K562 (cell line): ENCODE measurements around the gene NPEPPS. TPM values are rescaled to one million over a fixed set of nuclear protein-coding genes. Genes with fewer than 3 reads are reported as not detected.

Source experiments
- ARID2 ChIP-seq: fragments of 450-650 bp; IDR thresholded peaks from 2 replicates; pipeline ENCODE4 v1.6.1; 2017; ENCODE audit warnings: antibody characterized with exemption, mild to moderate bottlenecking
- BDP1 ChIP-seq: IDR thresholded peaks from 3 replicates; pipeline ENCODE4 v1.6.1; 2011; ENCODE audit not compliant: insufficient read length, insufficient read depth
- ERF ChIP-seq: fragments of 450-650 bp; formaldehyde crosslinking; IDR thresholded peaks from 2 replicates; pipeline ENCODE4 v1.4.0; 2020; ENCODE audit warnings: mild to moderate bottlenecking, mixed read lengths
- FOSL1 ChIP-seq: fragments of 200-800 bp; sonication (Bioruptor generic); conservative IDR thresholded peaks from 2 replicates; pipeline ENCODE4 v1.6.1; 2016; ENCODE audit warnings: missing genetic modification characterization, missing compliant biosample characterization
- HCFC1 ChIP-seq: IDR thresholded peaks from 2 replicates; pipeline ENCODE4 v1.6.1; 2012; ENCODE audit warnings: low read depth, low read length, improper control_type of control experiment
- HNRNPUL1 ChIP-seq: fragments of 200-400 bp; formaldehyde crosslinking; IDR thresholded peaks from 2 replicates; pipeline ENCODE4 v1.6.1; 2017; ENCODE audit warnings: low read length
- KDM4B ChIP-seq, 2 experiments: fragments of 450-650 bp in 1 of 2; sonication (generic) in 1 of 2; IDR thresholded peaks; 2 replicates each; pipeline ENCODE4 v1.6.1; 2016 to 2017; ENCODE audit warnings: borderline replicate concordance in 2 of 2, antibody characterized with exemption in 1 of 2, low read depth in 1 of 2, mild to moderate bottlenecking in 1 of 2
- KLF1 ChIP-seq: fragments of 450-650 bp; IDR thresholded peaks from 2 replicates; pipeline ENCODE4 v1.6.1; 2016; ENCODE audit warnings: missing genetic modification characterization, missing compliant biosample characterization
- KLF16 ChIP-seq: IDR thresholded peaks from 2 replicates; pipeline ENCODE4 v1.6.1; 2016; ENCODE audit warnings: antibody characterized with exemption
- POLR2A ChIP-seq: fragments of 450-650 bp; conservative IDR thresholded peaks from 2 replicates; pipeline ENCODE4 v1.6.1; 2016
- POLR3A ChIP-seq: IDR thresholded peaks from 2 replicates; pipeline ENCODE4 v1.6.1; 2011; ENCODE audit warnings: borderline replicate concordance, mild to moderate bottlenecking, moderate library complexity; ENCODE audit not compliant: insufficient read length, insufficient read depth; ENCODE audit errors: extremely low read depth
- RB1 ChIP-seq: fragments of 450-650 bp; IDR thresholded peaks from 2 replicates; pipeline ENCODE4 v1.6.1; 2017; ENCODE audit warnings: low read depth, mild to moderate bottlenecking
- SMC3 ChIP-seq: conservative IDR thresholded peaks from 2 replicates; pipeline ENCODE4 v1.6.1; 2011; ENCODE audit warnings: low read depth, low read length, improper control_type of control experiment; ENCODE audit not compliant: insufficient read depth
- SRSF3 ChIP-seq: fragments of 200-400 bp; formaldehyde crosslinking; IDR thresholded peaks from 2 replicates; pipeline ENCODE4 v1.6.1; 2016; ENCODE audit warnings: mild to moderate bottlenecking, low read length, moderate library complexity; ENCODE audit not compliant: insufficient read depth
- ZNF224 ChIP-seq: sonication (generic); formaldehyde crosslinking; IDR thresholded peaks from 2 replicates; pipeline ENCODE4 v1.8.0; 2022; ENCODE audit warnings: mild to moderate bottlenecking, missing genetic modification reagents
- ZNF561 ChIP-seq: fragments of 450-650 bp; formaldehyde crosslinking; conservative IDR thresholded peaks from 2 replicates; pipeline ENCODE4 v1.4.0; 2020; ENCODE audit warnings: mild to moderate bottlenecking, moderate library complexity
- ZNF75A ChIP-seq: fragments of 450-650 bp; formaldehyde crosslinking; IDR thresholded peaks from 2 replicates; pipeline ENCODE4 v1.4.0; 2020; ENCODE audit warnings: mild to moderate bottlenecking
- polyA plus RNA-seq, 8 experiments: library from polyadenylated mRNA; depleted of rRNA in 4 of 8; stranded (reverse) in 5 of 8; unstranded in 3 of 8; fragments of >200 nt; fragmentation: Nextera tagmentation in 2 of 8; fragmentation: Illumina TruSeq in 1 of 8; extraction: Ambion mirVana in 2 of 8; extraction: Trizol in 1 of 8; gene quantifications; 2 replicates each; pipeline versions ENCODE4 v1.2.1 to v1.2.3, GENCODE V29; 2011 to 2014; ENCODE audit warnings: inconsistent platforms in 1 of 8, missing spikeins in 1 of 8
- total RNA-seq, 7 experiments: library from RNA; depleted of rRNA in 6 of 7; stranded (reverse); fragments of >200 nt in 6 of 7; fragmentation: Illumina TruSeq in 2 of 7; extraction: Trizol in 2 of 7; gene quantifications; 2 replicates each; pipeline versions ENCODE4 v1.2.1 to v1.2.3, GENCODE V29; 2011 to 2021; ENCODE audit warnings: low replicate concordance in 1 of 7
- TF ChIP-seq, protein P1 (sequence below), 2 experiments: IDR thresholded peaks in 1 of 2; conservative IDR thresholded peaks in 1 of 2; 2 replicates each; pipeline ENCODE4 v1.6.1; 2016; ENCODE audit warnings: low read depth in 2 of 2, mild to moderate bottlenecking in 1 of 2, missing compliant biosample characterization in 1 of 2, missing genetic modification characterization in 1 of 2, moderate library complexity in 1 of 2
- TF ChIP-seq, protein P2 (sequence below): fragments of 450-650 bp; formaldehyde crosslinking; IDR thresholded peaks from 2 replicates; pipeline ENCODE4 v1.4.0; 2022; ENCODE audit warnings: missing genetic modification characterization
- TF ChIP-seq, protein P3 (sequence below): fragments of 250-450 bp; sonication (Bioruptor Pico); IDR thresholded peaks from 2 replicates; pipeline ENCODE4 v1.8.0; 2022; ENCODE audit warnings: inconsistent platforms
- TF ChIP-seq, protein P4 (sequence below): fragments of 450-650 bp; IDR thresholded peaks from 2 replicates; pipeline ENCODE4 v1.6.1; 2016

NPEPPS gene
- total and polyA plus RNA-seq, 9 of the 15 experiments (the other 6 are each of a cell fraction or from before 2014, with no cell fraction given), result 21.4 to 108 (median 46.0) TPM

DNA sequence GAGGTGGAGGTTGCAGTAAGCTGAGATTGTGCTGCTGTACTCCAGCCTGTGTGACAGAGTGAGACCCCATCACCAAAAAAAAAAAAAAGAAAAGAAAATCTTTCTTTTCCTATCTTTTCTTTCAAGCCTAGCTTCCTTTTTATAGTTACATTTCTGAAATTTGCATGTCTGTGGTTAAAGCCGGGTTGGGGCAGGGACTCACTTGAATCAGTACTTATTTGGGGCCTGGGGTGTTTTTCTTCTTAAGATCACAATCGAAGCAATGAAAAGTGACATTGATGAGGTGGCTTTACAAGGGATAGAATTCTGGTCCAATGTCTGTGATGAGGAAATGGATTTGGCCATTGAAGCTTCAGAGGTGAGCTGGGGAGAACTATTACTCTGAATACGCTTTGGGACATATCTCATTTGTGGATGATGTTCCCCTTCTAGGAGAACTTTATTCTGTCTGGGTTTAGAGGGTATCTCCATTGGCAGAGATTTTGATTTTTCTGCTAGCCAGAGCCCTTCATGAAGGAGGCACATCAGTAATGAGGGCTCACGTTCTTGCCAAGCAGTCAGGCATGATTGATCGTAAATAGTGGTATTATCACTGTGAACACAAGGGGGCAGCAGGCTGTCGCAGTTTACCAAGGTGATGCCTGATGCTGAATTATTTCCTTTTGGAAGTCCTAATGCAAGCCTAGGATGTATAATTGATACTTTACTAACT lies 133.2 kb downstream of the NPEPPS start (continued):
- TF ChIP-seq, protein P1, sequence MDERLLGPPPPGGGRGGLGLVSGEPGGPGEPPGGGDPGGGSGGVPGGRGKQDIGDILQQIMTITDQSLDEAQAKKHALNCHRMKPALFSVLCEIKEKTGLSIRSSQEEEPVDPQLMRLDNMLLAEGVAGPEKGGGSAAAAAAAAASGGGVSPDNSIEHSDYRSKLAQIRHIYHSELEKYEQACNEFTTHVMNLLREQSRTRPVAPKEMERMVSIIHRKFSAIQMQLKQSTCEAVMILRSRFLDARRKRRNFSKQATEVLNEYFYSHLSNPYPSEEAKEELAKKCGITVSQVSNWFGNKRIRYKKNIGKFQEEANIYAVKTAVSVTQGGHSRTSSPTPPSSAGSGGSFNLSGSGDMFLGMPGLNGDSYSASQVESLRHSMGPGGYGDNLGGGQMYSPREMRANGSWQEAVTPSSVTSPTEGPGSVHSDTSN (CRISPR knock-in tag; IDR thresholded peaks at IDR 0.05; ENCODE audit: low read depth), result no peak
- TF ChIP-seq, protein P1 (tag; conservative IDR thresholded peaks at IDR 0.05; ENCODE audit: low read depth), result peak; percentile 61
- TF ChIP-seq SRSF3 (no peak), ARID2 (no peak), SMC3 (peak; percentile 53), BDP1 (no peak), POLR3A (no peak), RB1 (no peak), ERF (CRISPR knock-in tag) (no peak), KLF16 (peak; percentile 35; the same call in 1 of the 2 replicates), ZNF561 (CRISPR knock-in tag) (no peak), ZNF224 (no peak), POLR2A (no peak; the same call in 1 of the 2 replicates), FOSL1 (no peak), KDM4B (IDR thresholded peaks at IDR 0.05; ENCODE audit: borderline replicate concordance in 2 of 2, low read depth in 1 of 2) (no peak), KLF1 (tag) (no peak), HCFC1 (no peak), HNRNPUL1 (no peak), ZNF75A (CRISPR knock-in tag) (no peak)
- TF ChIP-seq, protein P2, sequence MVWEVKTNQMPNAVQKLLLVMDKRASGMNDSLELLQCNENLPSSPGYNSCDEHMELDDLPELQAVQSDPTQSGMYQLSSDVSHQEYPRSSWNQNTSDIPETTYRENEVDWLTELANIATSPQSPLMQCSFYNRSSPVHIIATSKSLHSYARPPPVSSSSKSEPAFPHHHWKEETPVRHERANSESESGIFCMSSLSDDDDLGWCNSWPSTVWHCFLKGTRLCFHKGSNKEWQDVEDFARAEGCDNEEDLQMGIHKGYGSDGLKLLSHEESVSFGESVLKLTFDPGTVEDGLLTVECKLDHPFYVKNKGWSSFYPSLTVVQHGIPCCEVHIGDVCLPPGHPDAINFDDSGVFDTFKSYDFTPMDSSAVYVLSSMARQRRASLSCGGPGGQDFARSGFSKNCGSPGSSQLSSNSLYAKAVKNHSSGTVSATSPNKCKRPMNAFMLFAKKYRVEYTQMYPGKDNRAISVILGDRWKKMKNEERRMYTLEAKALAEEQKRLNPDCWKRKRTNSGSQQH (CRISPR knock-in tag), result no peak
- TF ChIP-seq, protein P3, sequence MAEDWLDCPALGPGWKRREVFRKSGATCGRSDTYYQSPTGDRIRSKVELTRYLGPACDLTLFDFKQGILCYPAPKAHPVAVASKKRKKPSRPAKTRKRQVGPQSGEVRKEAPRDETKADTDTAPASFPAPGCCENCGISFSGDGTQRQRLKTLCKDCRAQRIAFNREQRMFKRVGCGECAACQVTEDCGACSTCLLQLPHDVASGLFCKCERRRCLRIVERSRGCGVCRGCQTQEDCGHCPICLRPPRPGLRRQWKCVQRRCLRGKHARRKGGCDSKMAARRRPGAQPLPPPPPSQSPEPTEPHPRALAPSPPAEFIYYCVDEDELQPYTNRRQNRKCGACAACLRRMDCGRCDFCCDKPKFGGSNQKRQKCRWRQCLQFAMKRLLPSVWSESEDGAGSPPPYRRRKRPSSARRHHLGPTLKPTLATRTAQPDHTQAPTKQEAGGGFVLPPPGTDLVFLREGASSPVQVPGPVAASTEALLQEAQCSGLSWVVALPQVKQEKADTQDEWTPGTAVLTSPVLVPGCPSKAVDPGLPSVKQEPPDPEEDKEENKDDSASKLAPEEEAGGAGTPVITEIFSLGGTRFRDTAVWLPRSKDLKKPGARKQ (CRISPR knock-in tag), result no peak
- TF ChIP-seq, protein P4, sequence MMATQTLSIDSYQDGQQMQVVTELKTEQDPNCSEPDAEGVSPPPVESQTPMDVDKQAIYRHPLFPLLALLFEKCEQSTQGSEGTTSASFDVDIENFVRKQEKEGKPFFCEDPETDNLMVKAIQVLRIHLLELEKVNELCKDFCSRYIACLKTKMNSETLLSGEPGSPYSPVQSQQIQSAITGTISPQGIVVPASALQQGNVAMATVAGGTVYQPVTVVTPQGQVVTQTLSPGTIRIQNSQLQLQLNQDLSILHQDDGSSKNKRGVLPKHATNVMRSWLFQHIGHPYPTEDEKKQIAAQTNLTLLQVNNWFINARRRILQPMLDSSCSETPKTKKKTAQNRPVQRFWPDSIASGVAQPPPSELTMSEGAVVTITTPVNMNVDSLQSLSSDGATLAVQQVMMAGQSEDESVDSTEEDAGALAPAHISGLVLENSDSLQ, result 0 out of 2 replicates have a peak, but pooled peaks have one; percentile 21
